Mesenchymal stem cell (in vitro differentiated cells and primary cell): ENCODE measurements around the gene IRF2BP1.

Experiments
- DNase-seq: peaks from one replicate; pipeline ENCODE4 v3.0.0-alpha.2; 2013
- H2AFZ ChIP-seq: one replicate; pipeline ENCODE4 v1.6.1; 2013; ENCODE audit warnings: low read depth, mild to moderate bottlenecking, control low read depth, inconsistent platforms, low read length, moderate library complexity
- H2AK5ac ChIP-seq: 2 replicates; pipeline ENCODE4 v1.6.1; 2013; ENCODE audit warnings: low read length, moderate library complexity, mild to moderate bottlenecking, inconsistent platforms; ENCODE audit not compliant: severe bottlenecking
- H2BK120ac ChIP-seq: one replicate; pipeline ENCODE4 v1.6.1; 2013; ENCODE audit warnings: low read depth, mild to moderate bottlenecking, inconsistent platforms, low read length, moderate library complexity
- H2BK12ac ChIP-seq, 2 experiments: one replicate each; pipeline ENCODE4 v1.6.1; 2013; ENCODE audit warnings: inconsistent platforms in 2 of 2, low read length in 2 of 2, mild to moderate bottlenecking in 2 of 2, moderate library complexity in 2 of 2, control low read depth in 1 of 2
- H2BK15ac ChIP-seq: one replicate; pipeline ENCODE4 v1.6.1; 2013; ENCODE audit warnings: mild to moderate bottlenecking, low read depth, inconsistent platforms; ENCODE audit not compliant: poor library complexity, severe bottlenecking
- H2BK5ac ChIP-seq: 2 replicates; pipeline ENCODE4 v1.6.1; 2013; ENCODE audit warnings: low read depth, mild to moderate bottlenecking, low read length, control low read depth, inconsistent platforms; ENCODE audit not compliant: poor library complexity, severe bottlenecking
- H3K14ac ChIP-seq, 2 experiments: one replicate each; pipeline ENCODE4 v1.6.1; 2013; ENCODE audit warnings: inconsistent platforms in 2 of 2, low read length in 2 of 2, control low read depth in 1 of 2, mild to moderate bottlenecking in 1 of 2, moderate library complexity in 1 of 2
- H3K18ac ChIP-seq, 2 experiments: one replicate each; pipeline ENCODE4 v1.6.1; 2013; ENCODE audit warnings: inconsistent platforms in 2 of 2, low read length in 2 of 2, control low read depth in 1 of 2, low read depth in 1 of 2, mild to moderate bottlenecking in 1 of 2
- H3K23ac ChIP-seq, 2 experiments: one replicate each; pipeline ENCODE4 v1.6.1; 2013; ENCODE audit warnings: inconsistent platforms in 2 of 2, low read length in 2 of 2, mild to moderate bottlenecking in 2 of 2, moderate library complexity in 2 of 2, control low read depth in 1 of 2
- H3K27ac ChIP-seq: 2 replicates; pipeline ENCODE4 v1.5.1; 2013; ENCODE audit warnings: mild to moderate bottlenecking, moderate library complexity, low read length, control low read depth, inconsistent platforms; ENCODE audit not compliant: poor library complexity, severe bottlenecking
- H3K27me3 ChIP-seq, 2 experiments: 2 replicates each; pipeline versions ENCODE4 v1.6.1 to v1.7.0; 2013; ENCODE audit warnings: low read length in 2 of 2, mild to moderate bottlenecking in 2 of 2, moderate library complexity in 2 of 2, control low read depth in 1 of 2, inconsistent platforms in 1 of 2; ENCODE audit not compliant: control insufficient read depth in 1 of 2, insufficient read depth in 1 of 2
- H3K36me3 ChIP-seq, 2 experiments: 2 replicates each; pipeline versions ENCODE4 v1.6.1 to v1.7.0; 2013; ENCODE audit warnings: low read length in 2 of 2, control low read depth in 1 of 2, inconsistent platforms in 1 of 2, low read depth in 1 of 2, mild to moderate bottlenecking in 1 of 2; ENCODE audit not compliant: insufficient read depth in 2 of 2, control insufficient read depth in 1 of 2
- H3K4ac ChIP-seq, 2 experiments: one replicate each; pipeline ENCODE4 v1.6.1; 2013; ENCODE audit warnings: inconsistent platforms in 2 of 2, low read length in 2 of 2, mild to moderate bottlenecking in 2 of 2, moderate library complexity in 2 of 2, control low read depth in 1 of 2, low read depth in 1 of 2
- H3K4me1 ChIP-seq: 2 replicates; pipeline ENCODE4 v1.6.1; 2013; ENCODE audit warnings: low read depth, low read length, control low read depth; ENCODE audit not compliant: control insufficient read depth, insufficient read depth
- H3K4me2 ChIP-seq: 2 replicates; pipeline ENCODE4 v1.6.1; 2013; ENCODE audit warnings: low read length, mild to moderate bottlenecking, inconsistent platforms; ENCODE audit not compliant: poor library complexity, severe bottlenecking
- H3K4me3 ChIP-seq, 2 experiments: 2 replicates each; pipeline versions ENCODE4 v1.5.1 to v1.7.0; 2013; ENCODE audit warnings: low read length in 2 of 2, mild to moderate bottlenecking in 2 of 2, control low read depth in 1 of 2, low read depth in 1 of 2; ENCODE audit not compliant: insufficient read depth in 1 of 2
- H3K79me1 ChIP-seq: replicated peaks from 2 replicates; pipeline ENCODE4 v1.6.1; 2013; ENCODE audit warnings: mild to moderate bottlenecking, control low read depth, low read length, inconsistent platforms; ENCODE audit not compliant: poor library complexity, severe bottlenecking
- H3K9ac ChIP-seq: 2 replicates; pipeline ENCODE4 v1.7.0; 2013; ENCODE audit warnings: mild to moderate bottlenecking, low read length, moderate library complexity
- H3K9me3 ChIP-seq: 2 replicates; pipeline ENCODE4 v1.7.0; 2013; ENCODE audit warnings: mild to moderate bottlenecking, low read length; ENCODE audit not compliant: control insufficient read depth
- H4K8ac ChIP-seq: one replicate; pipeline ENCODE4 v1.6.1; 2013; ENCODE audit warnings: inconsistent platforms, mild to moderate bottlenecking, low read length, moderate library complexity
- H4K91ac ChIP-seq: one replicate; pipeline ENCODE4 v1.6.1; 2013; ENCODE audit warnings: mild to moderate bottlenecking, low read length, inconsistent platforms
- WGBS: methylation state at CpG from one replicate; pipeline ENCODE4 v1.1.7; 2013; ENCODE audit warnings: mixed read lengths; 5-methylcytosine and 5-hydroxymethylcytosine counted together

IRF2BP1 gene

GRCh38 chr19:45865269-45865948 is 20.5 kb downstream of the IRF2BP1 start:
- Histone ChIP-seq H3K9ac (no peak overlapping the region), H4K8ac (no peak overlapping the region), H3K27ac (no peak overlapping the region), H2BK12ac (no peak overlapping the region), H3K4ac (no peak overlapping the region), H3K4me1 (peaks cover 9% of the 10 kb centered on the region), H2BK15ac (no peak overlapping the region), H3K23ac (no peak overlapping the region), H2BK5ac (no peak overlapping the region), H3K36me3 (no peaks in the 10 kb centered on the region), H3K18ac (no peak overlapping the region), H3K14ac (no peak overlapping the region), H2AK5ac (no peak overlapping the region), H3K27me3 (peaks cover 33 to 46% of the 10 kb centered on the region in 2 experiments), H4K91ac (no peak overlapping the region), H3K4me3 (no peak overlapping the region), H3K79me1 (no peaks in the 10 kb centered on the region), H3K4me2 (no peak overlapping the region), H3K9me3 (no peaks in the 10 kb centered on the region), H2AFZ (no peak overlapping the region), H2BK120ac (no peak overlapping the region)
- 55% methylated on average over 6 of the region's 9 CpGs for WGBS
- no peak for DNase-seq

GRCh38 chr19:45864629-45865082 is 21.3 kb downstream of the IRF2BP1 start:
- Histone ChIP-seq H3K4ac (no peak overlapping the region), H2AK5ac (no peak overlapping the region), H2BK120ac (no peak overlapping the region), H3K18ac (no peak overlapping the region), H3K9ac (no peak overlapping the region), H3K9me3 (no peaks in the 10 kb centered on the region), H2BK5ac (no peak overlapping the region), H2AFZ (no peak overlapping the region), H3K23ac (no peak overlapping the region), H3K79me1 (no peaks in the 10 kb centered on the region), H3K14ac (no peak overlapping the region), H4K8ac (no peak overlapping the region), H2BK12ac (no peak overlapping the region), H3K4me2 (peak overlapping the region; percentile 57), H2BK15ac (no peak overlapping the region), H3K4me3 (peak overlapping the region in 1 of 2 experiments; percentile 30), H3K27me3 (peaks cover 33 to 46% of the 10 kb centered on the region in 2 experiments), H3K27ac (no peak overlapping the region), H3K36me3 (peaks cover 3% of the 10 kb centered on the region in 2 experiments), H4K91ac (no peak overlapping the region), H3K4me1 (peaks cover 9% of the 10 kb centered on the region)
- no peak for DNase-seq
- 11% methylated on average over 12 of the region's 12 CpGs for WGBS

GRCh38 chr19:45863840-45864628 is 21.9 kb downstream of the IRF2BP1 start, which contains the start of gene FOXA3:
Gene FOXA3, plus strand, starts transcription at chr19:45864326. Its CDS starts 131 bp downstream, at chr19:45864457.
- Histone ChIP-seq H3K18ac (peak within 1 kb of the TSS in 1 of 2 experiments; percentile 53), H3K4me1 (peaks cover 9% of the 10 kb centered on the region), H3K27ac (no peak within 1 kb of the TSS), H3K23ac (peak within 1 kb of the TSS in 1 of 2 experiments; percentile 81), H4K91ac (no peak within 1 kb of the TSS), H2BK15ac (peak within 1 kb of the TSS; percentile 18), H2BK120ac (no peak within 1 kb of the TSS), H3K14ac (no peak within 1 kb of the TSS), H3K9me3 (no peaks in the 10 kb centered on the region), H3K27me3 (peaks cover 33 to 46% of the 10 kb centered on the region in 2 experiments), H2BK5ac (no peak within 1 kb of the TSS), H3K4me3 (peak within 1 kb of the TSS; percentile 30 to 91), H3K4me2 (peak within 1 kb of the TSS; percentile 57), H3K36me3 (peaks cover 9% of the 10 kb centered on the region in 2 experiments), H2BK12ac (peak within 1 kb of the TSS in 1 of 2 experiments; percentile 52), H3K4ac (no peak within 1 kb of the TSS), H3K79me1 (peaks cover under 1% of the 10 kb centered on the region), H2AFZ (no peak within 1 kb of the TSS), H4K8ac (peak within 1 kb of the TSS; percentile 28), H3K9ac (peak within 1 kb of the TSS; percentile 65), H2AK5ac (peak within 1 kb of the TSS; percentile 37)
- DNase-seq: peak; percentile 62
- 4% methylated on average over 65 of the region's 71 CpGs for WGBS

- Histone ChIP-seq H3K18ac (peak overlapping the region in 1 of 2 experiments; percentile 53), H2BK12ac (peak overlapping the region in 1 of 2 experiments; percentile 52), H3K27me3 (peaks cover 33 to 43% of the 10 kb centered on the region in 2 experiments), H2BK5ac (no peak overlapping the region), H2BK120ac (no peak overlapping the region), H3K27ac (no peak overlapping the region), H3K14ac (no peak overlapping the region), H3K79me1 (peaks cover 3% of the 10 kb centered on the region), H4K91ac (no peak overlapping the region), H2BK15ac (no peak overlapping the region), H3K9ac (peak overlapping the region; percentile 65), H3K9me3 (no peaks in the 10 kb centered on the region), H3K4ac (no peak overlapping the region), H3K4me3 (peak overlapping the region in 1 of 2 experiments; percentile 91), H4K8ac (peak overlapping the region; percentile 28), H3K4me2 (peak overlapping the region; percentile 57), H3K23ac (peak overlapping the region in 1 of 2 experiments; percentile 81), H3K4me1 (peaks cover 9% of the 10 kb centered on the region), H2AFZ (no peak overlapping the region), H3K36me3 (peaks cover 14 to 15% of the 10 kb centered on the region in 2 experiments), H2AK5ac (no peak overlapping the region)
- no peak for DNase-seq
- 9% methylated on average over 17 of the region's 22 CpGs for WGBS
Measured at GRCh38 chr19:45863335-45863839, 22.6 kb downstream of the IRF2BP1 start.
